T-helper 1 cell treated with Interleukin-12 subunit alpha and Interleukin-12 subunit beta and Interleukin-4 antibody, amounts not matched to agents 30 μg/mL and 1 μg/mL, for 36 hours (primary cell): ENCODE measurements around the gene ARHGEF19.
"Not testable (repeated sequence)": the region's sequence is repeated elsewhere in the genome, so short reads cannot be mapped to it uniquely, and the experiment has no call there.

ENCODE experiments used
- H3K27ac Mint-ChIP-seq: one replicate; pipeline ENCODE4 v1.8.0; 2021; ENCODE audit warnings: mild to moderate bottlenecking, mixed read lengths
- H3K27me3 Mint-ChIP-seq: one replicate; pipeline ENCODE4 v1.8.0; 2021; ENCODE audit warnings: low read depth, mixed read lengths
- H3K36me3 Mint-ChIP-seq: one replicate; pipeline ENCODE4 v1.8.0; 2021; ENCODE audit warnings: low read depth, mixed read lengths
- H3K4me1 Mint-ChIP-seq: one replicate; pipeline ENCODE4 v1.8.0; 2021; ENCODE audit warnings: low read depth, mixed read lengths
- H3K4me3 Mint-ChIP-seq: one replicate; pipeline ENCODE4 v1.8.0; 2021; ENCODE audit warnings: mild to moderate bottlenecking, moderate library complexity, mixed read lengths
- H3K9me3 Mint-ChIP-seq: one replicate; pipeline ENCODE4 v1.8.0; 2021; ENCODE audit warnings: mixed read lengths

ARHGEF19 gene

GRCh38 chr1:16212251-16212961, at the start of gene ARHGEF19:
ARHGEF19 (minus strand) TSS chr1:16212652; CDS start chr1:16209054, 3,598 bp downstream.
- no peaks in the 10 kb centered on the region for H3K9me3 Mint-ChIP-seq
- no peaks in the 10 kb centered on the region for H3K36me3 Mint-ChIP-seq
- H3K27me3 Mint-ChIP-seq, result peaks cover 12% of the 10 kb centered on the region
- peaks cover 13% of the 10 kb centered on the region for H3K4me1 Mint-ChIP-seq
- H3K27ac Mint-ChIP-seq, result no peak within 1 kb of the TSS
- no peak within 1 kb of the TSS for H3K4me3 Mint-ChIP-seq

GRCh38 chr1:16262067-16262466, 49.6 kb upstream of the ARHGEF19 start:
- no peak overlapping the region for H3K27ac Mint-ChIP-seq
- no peaks in the 10 kb centered on the region for H3K9me3 Mint-ChIP-seq
- peaks cover 2% of the 10 kb centered on the region for H3K4me1 Mint-ChIP-seq
- H3K27me3 Mint-ChIP-seq, result no peaks in the 10 kb centered on the region
- no peaks in the 10 kb centered on the region for H3K36me3 Mint-ChIP-seq
- no peak overlapping the region for H3K4me3 Mint-ChIP-seq

DNA sequence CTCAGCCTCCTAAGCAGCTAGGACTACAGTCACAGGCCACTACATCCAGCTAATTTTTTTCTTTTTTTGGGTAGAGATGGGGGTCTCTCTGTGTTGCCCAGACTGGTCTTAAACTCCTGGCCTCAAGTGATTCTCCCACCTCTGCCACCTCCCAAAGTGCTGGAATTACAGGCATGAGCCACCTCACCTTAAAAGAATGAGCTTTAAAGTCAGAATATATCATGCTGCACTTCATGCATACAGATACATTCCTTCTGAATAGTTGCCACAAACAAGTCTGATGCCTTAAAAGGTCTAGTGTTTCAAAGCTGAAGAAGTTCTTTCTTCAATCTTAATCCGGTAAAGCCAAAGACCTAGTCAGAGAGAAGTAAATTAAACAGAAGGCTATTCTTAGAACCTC, 48.4 kb upstream of the ARHGEF19 start:
- Mint-ChIP-seq H3K9me3 (no peaks in the 10 kb centered on the region), H3K36me3 (peaks cover 6% of the 10 kb centered on the region), H3K4me3 (no peak overlapping the region), H3K4me1 (no peaks in the 10 kb centered on the region), H3K27ac (no peak overlapping the region), H3K27me3 (no peaks in the 10 kb centered on the region)

- H3K27ac Mint-ChIP-seq, result no peak overlapping the region
- H3K27me3 Mint-ChIP-seq, result no peaks in the 10 kb centered on the region
- peaks cover 13% of the 10 kb centered on the region for H3K36me3 Mint-ChIP-seq
- H3K4me3 Mint-ChIP-seq, result no peak overlapping the region
- no peaks in the 10 kb centered on the region for H3K4me1 Mint-ChIP-seq
- H3K9me3 Mint-ChIP-seq, result no peaks in the 10 kb centered on the region
These were observed 46.2 kb upstream of the ARHGEF19 start for GRCh38 chr1:16258591-16259135.

DNA sequence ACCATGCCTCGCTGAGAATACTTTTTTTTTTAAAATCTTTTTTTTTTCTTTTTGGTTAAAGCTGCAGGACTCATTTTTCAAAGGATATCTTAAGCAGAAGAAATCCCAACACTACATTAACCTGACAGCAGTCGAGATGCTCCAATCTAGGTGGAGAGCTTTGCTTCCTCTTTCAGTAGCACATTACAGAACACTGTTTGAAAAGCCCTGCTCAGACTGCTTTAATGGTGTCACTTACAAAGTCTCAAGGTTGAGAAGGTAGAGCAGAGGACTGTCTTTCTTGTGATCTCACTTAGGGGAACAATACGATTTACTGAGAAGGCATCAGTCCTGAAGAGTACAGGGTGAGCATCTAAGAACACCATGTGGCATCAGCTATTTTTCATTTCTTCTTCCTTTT, 45.5 kb upstream of the ARHGEF19 start:
- no peak overlapping the region for H3K4me3 Mint-ChIP-seq
- H3K4me1 Mint-ChIP-seq, result no peaks in the 10 kb centered on the region
- H3K36me3 Mint-ChIP-seq, result peaks cover 13% of the 10 kb centered on the region
- H3K27me3 Mint-ChIP-seq, result no peaks in the 10 kb centered on the region
- no peak overlapping the region for H3K27ac Mint-ChIP-seq
- H3K9me3 Mint-ChIP-seq, result no peaks in the 10 kb centered on the region

GRCh38 chr1:16257556-16257955, 45.1 kb upstream of the ARHGEF19 start:
- H3K27ac Mint-ChIP-seq, H3K27me3 Mint-ChIP-seq, H3K9me3 Mint-ChIP-seq, H3K4me1 Mint-ChIP-seq, H3K4me3 Mint-ChIP-seq: not testable (repeated sequence)
- peaks cover 16% of the 10 kb centered on the region for H3K36me3 Mint-ChIP-seq

DNA sequence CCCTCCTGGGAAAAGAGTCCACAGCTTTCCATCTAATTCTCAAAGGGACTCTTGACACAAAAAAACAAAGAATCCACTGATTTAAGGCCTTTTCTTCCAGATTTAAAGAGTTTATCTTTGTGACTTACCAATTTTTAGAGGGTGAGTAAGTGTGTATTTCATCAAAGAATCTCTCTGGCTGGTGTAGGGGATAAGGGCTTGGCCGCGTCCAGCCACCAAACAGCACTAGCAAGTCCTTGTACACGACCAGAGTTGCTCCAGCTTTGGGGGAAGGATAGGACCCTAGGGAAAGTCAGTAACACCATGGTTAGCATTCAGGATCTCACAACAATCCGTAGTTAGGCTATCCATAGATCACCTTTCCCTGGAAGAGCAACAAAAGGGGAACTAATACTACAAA, 44.0 kb upstream of the ARHGEF19 start:
- no peaks in the 10 kb centered on the region for H3K27me3 Mint-ChIP-seq
- no peaks in the 10 kb centered on the region for H3K4me1 Mint-ChIP-seq
- H3K9me3 Mint-ChIP-seq, result no peaks in the 10 kb centered on the region
- H3K36me3 Mint-ChIP-seq, result peaks cover 24% of the 10 kb centered on the region
- H3K4me3 Mint-ChIP-seq, result no peak overlapping the region
- H3K27ac Mint-ChIP-seq, result no peak overlapping the region

GRCh38 chr1:16254263-16254928, 41.9 kb upstream of the ARHGEF19 start:
- Mint-ChIP-seq H3K27ac (no peak overlapping the region), H3K9me3 (no peaks in the 10 kb centered on the region), H3K36me3 (peaks cover 33% of the 10 kb centered on the region), H3K27me3 (no peaks in the 10 kb centered on the region), H3K4me3 (no peak overlapping the region), H3K4me1 (peaks cover 5% of the 10 kb centered on the region)

- H3K4me3 Mint-ChIP-seq, result no peak overlapping the region
- no peak overlapping the region for H3K27ac Mint-ChIP-seq
- H3K9me3 Mint-ChIP-seq, result no peaks in the 10 kb centered on the region
- H3K36me3 Mint-ChIP-seq, result peaks cover 33% of the 10 kb centered on the region
- H3K27me3 Mint-ChIP-seq, result no peaks in the 10 kb centered on the region
- peaks cover 11% of the 10 kb centered on the region for H3K4me1 Mint-ChIP-seq
These were observed 41.0 kb upstream of the ARHGEF19 start for GRCh38 chr1:16253332-16253922.

DNA sequence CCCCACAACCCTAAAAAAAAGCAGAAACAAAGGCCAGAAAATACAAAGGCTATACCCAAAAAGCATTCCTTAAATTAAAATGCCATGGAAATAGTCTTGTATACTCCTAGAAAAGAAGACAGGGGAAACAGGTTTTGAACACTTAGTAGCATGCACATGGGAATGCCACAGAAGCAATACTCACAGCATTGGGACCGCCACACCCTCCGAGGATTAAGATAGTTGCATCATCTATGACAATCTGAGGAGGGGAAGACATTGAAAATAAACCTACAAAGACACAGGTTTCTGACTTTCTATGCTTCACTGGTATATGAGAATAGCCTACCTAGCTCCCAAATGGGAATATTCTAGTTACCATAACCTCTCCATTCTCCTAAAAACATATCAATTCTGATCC, 40.5 kb upstream of the ARHGEF19 start:
- Mint-ChIP-seq H3K4me1 (peaks cover 11% of the 10 kb centered on the region), H3K4me3 (no peak overlapping the region), H3K9me3 (no peaks in the 10 kb centered on the region), H3K36me3 (peaks cover 33% of the 10 kb centered on the region), H3K27me3 (no peaks in the 10 kb centered on the region), H3K27ac (no peak overlapping the region)

GRCh38 chr1:16251381-16251780, 38.9 kb upstream of the ARHGEF19 start:
- Mint-ChIP-seq H3K4me3 (no peak overlapping the region), H3K27me3 (no peaks in the 10 kb centered on the region), H3K36me3 (peaks cover 35% of the 10 kb centered on the region), H3K9me3 (no peaks in the 10 kb centered on the region), H3K4me1 (peaks cover 13% of the 10 kb centered on the region), H3K27ac (no peak overlapping the region)

DNA sequence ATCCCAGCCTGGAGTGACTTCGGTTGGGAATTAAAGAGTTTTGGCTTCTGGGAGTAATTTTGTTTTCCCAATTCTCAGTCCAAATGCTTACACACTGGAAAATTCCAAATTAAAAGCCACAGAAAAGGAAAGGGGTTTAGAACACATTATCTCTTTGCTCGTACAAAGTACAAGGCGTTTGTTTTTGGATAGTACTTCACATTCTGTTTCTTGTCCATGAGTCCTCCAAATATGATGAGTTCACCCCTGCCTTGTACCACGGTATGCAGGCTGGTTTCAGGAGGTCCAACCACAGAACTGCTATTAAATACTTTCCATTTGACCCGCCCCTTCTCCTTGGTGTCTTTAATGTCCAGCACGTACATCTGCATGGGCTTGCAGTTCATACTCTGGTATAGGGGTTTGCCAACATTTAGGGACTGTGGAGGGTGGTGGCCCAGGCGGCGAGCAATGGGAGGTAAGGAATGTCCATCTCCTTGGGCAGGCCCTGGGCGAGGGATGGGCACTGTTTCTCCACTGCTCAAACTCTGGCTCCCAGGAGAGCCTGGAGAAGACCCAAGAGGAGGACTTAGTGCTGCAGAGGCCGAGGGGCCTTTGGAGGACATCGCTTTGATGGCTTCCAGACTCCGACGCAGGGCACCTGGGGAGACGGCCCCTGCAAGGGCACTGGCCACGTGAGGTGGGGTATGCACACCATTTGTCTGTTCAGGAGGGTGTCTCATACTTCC, 38.2 kb upstream of the ARHGEF19 start:
- H3K4me3 Mint-ChIP-seq, result no peak overlapping the region
- H3K4me1 Mint-ChIP-seq, result peaks cover 13% of the 10 kb centered on the region
- H3K9me3 Mint-ChIP-seq, result no peaks in the 10 kb centered on the region
- H3K27me3 Mint-ChIP-seq, result no peaks in the 10 kb centered on the region
- H3K36me3 Mint-ChIP-seq, result peaks cover 31% of the 10 kb centered on the region
- H3K27ac Mint-ChIP-seq, result no peak overlapping the region

DNA sequence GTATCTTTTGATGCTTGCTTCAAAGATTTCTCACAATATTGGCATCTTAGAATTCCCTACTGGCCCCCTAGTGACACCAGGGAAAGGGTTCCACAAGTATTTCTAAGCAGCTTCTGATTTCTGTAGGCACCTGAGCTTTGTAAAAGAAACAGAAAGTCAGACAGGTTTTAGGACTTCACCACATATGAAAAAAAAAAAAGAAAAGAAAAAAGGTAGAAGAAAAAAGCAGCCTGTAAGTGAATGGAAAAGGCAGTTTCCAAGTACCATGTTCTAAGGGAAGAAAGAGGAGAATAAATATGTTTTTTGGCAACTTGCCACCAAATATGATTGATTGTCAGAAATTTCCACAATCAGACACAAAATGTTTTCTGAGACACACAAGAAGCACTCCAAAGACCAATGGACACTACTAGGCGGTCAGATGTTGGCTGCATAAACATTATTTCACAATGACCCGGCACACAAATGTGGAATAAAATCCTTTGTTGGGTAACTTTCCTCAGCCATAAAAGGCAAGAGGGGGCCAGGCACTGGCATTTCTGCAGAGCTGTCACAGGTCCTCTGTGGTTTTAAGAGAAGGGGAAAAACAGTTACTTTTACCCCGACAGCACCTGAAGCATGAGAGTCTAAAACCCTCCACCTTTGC, 37.3 kb upstream of the ARHGEF19 start:
- no peaks in the 10 kb centered on the region for H3K27me3 Mint-ChIP-seq
- H3K4me3 Mint-ChIP-seq, result no peak overlapping the region
- H3K27ac Mint-ChIP-seq, result no peak overlapping the region
- H3K9me3 Mint-ChIP-seq, result no peaks in the 10 kb centered on the region
- H3K36me3 Mint-ChIP-seq, result peaks cover 25% of the 10 kb centered on the region
- peaks cover 13% of the 10 kb centered on the region for H3K4me1 Mint-ChIP-seq
